Measurements from ENCODE around the gene NACC2. TPM values are rescaled to one million over a fixed set of nuclear protein-coding genes. Genes with fewer than 3 reads are reported as not detected.

Gene NACC2
- total and polyA plus RNA-seq, 9 of the 15 experiments (the other 6 are each of a cell fraction or from before 2014, with no cell fraction given): 0.70 to 25.1 (median 5.6) TPM

- no peaks in the 10 kb centered on the region for H3K9me1 ChIP-seq (ENCODE audit: control insufficient read depth, insufficient read depth, low read length)
- H3K27me3 ChIP-seq (ENCODE audit: control insufficient read depth in 2 of 2, insufficient read depth in 2 of 2, low read length in 2 of 2): peaks cover 24 to 39% of the 10 kb centered on the region in 2 experiments; a peak in 4 of 5 replicates
- H3K79me2 ChIP-seq (ENCODE audit: control insufficient read depth, insufficient read depth, low read length): no peaks in the 10 kb centered on the region
- intact Hi-C loops (cut with micrococcal nuclease) (loop anchor here (1.0 to 5.0 kb wide), 3 partner anchors 124 to 351 kb away; no protein-coding TSS in a partner anchor), in situ Hi-C loops (cut with MboI) (no loop called here)
- peaks cover 0 to 34% of the 10 kb centered on the region in 2 experiments; a peak in 2 of 5 replicates for H3K4me1 ChIP-seq (replicated peaks in 1 of 2; ENCODE audit: control insufficient read depth in 2 of 2, insufficient read depth in 2 of 2, low read length in 2 of 2)
- peak overlapping the region in 1 of 2 experiments; percentile 65; a peak in 2 of 4 replicates for H3K9ac ChIP-seq (ENCODE audit: insufficient read depth in 1 of 2, low read depth in 2 of 2, low read length in 2 of 2)
- no peak overlapping the region for H3K4me3 ChIP-seq
- H3K27ac ChIP-seq (ENCODE audit: extremely low read depth, low read depth, low read length): no peak overlapping the region
- no peak for FAIRE-seq
- ATAC-seq: no peak
- POLR2A ChIA-PET: no interaction called here
- DNase-seq (ENCODE audit: extremely low read depth in 1 of 4, low spot score in 3 of 4): no peak
- H3K9me3 ChIP-seq (replicated peaks; ENCODE audit: control insufficient read depth, insufficient read depth, low read depth, low read length): no peaks in the 10 kb centered on the region
- no peaks in the 10 kb centered on the region for H3K36me3 ChIP-seq (ENCODE audit: control insufficient read depth, insufficient read depth, low read length)
- TF ChIP-seq ZNF77 (CRISPR knock-in tag; IDR thresholded peaks at IDR 0.05) (no peak), MYNN (IDR thresholded peaks at IDR 0.05) (no peak), MYNN (CRISPR knock-in tag; IDR thresholded peaks at IDR 0.05) (no peak), MEF2A (IDR thresholded peaks at IDR 0.05; ENCODE audit: control insufficient read depth, low read depth, low read length) (no peak)
- WGBS (ENCODE audit: insufficient coverage, low coverage, missing lambda C conversion rate): 13% methylated on average over 12 of the region's 13 CpGs
- no peak overlapping the region for H2AFZ ChIP-seq (ENCODE audit: low read depth, low read length)
- peaks cover 6% of the 10 kb centered on the region; the same call in 1 of the 2 replicates for H4K20me1 ChIP-seq (replicated peaks; ENCODE audit: control insufficient read depth, insufficient read depth, low read length)
- CTCF ChIA-PET (ENCODE audit: low intra/inter-chr PET ratio): interaction anchor here (2.1 kb wide), 1 partner anchor 141 kb away, joined by 10 read pairs; no protein-coding TSS in a partner anchor
- no TSS peak for BruUV-seq (replicated peaks)
- H3K4me2 ChIP-seq (ENCODE audit: insufficient read depth, low read length): no peak overlapping the region
Observed at GRCh38 chr9:136142859-136143214, 47.7 kb upstream of the NACC2 start.

- Histone ChIP-seq H3K9ac (ENCODE audit: insufficient read depth in 1 of 2, low read depth in 2 of 2, low read length in 2 of 2) (no peak overlapping the region; a peak in 1 of 4 replicates), H3K4me2 (ENCODE audit: insufficient read depth, low read length) (no peak overlapping the region), H3K9me1 (ENCODE audit: control insufficient read depth, insufficient read depth, low read length) (no peaks in the 10 kb centered on the region), H2AFZ (ENCODE audit: low read depth, low read length) (no peak overlapping the region), H3K79me2 (ENCODE audit: control insufficient read depth, insufficient read depth, low read length) (no peaks in the 10 kb centered on the region), H3K9me3 (replicated peaks; ENCODE audit: control insufficient read depth, insufficient read depth, low read depth, low read length) (no peaks in the 10 kb centered on the region), H3K4me3 (no peak overlapping the region), H4K20me1 (replicated peaks; ENCODE audit: control insufficient read depth, insufficient read depth, low read length) (peaks cover 6% of the 10 kb centered on the region; the same call in 1 of the 2 replicates), H3K27ac (ENCODE audit: extremely low read depth, low read depth, low read length) (no peak overlapping the region), H3K4me1 (replicated peaks in 1 of 2; ENCODE audit: control insufficient read depth in 2 of 2, insufficient read depth in 2 of 2, low read length in 2 of 2) (peaks cover 0 to 34% of the 10 kb centered on the region in 2 experiments; a peak in 1 of 5 replicates), H3K36me3 (ENCODE audit: control insufficient read depth, insufficient read depth, low read length) (no peaks in the 10 kb centered on the region), H3K27me3 (ENCODE audit: control insufficient read depth in 2 of 2, insufficient read depth in 2 of 2, low read length in 2 of 2) (peaks cover 20 to 39% of the 10 kb centered on the region in 2 experiments; a peak in 4 of 5 replicates)
- ChIA-PET POLR2A (interaction anchor here (0.8 kb wide), 1 partner anchor 9 kb away, joined by 6 read pairs; no protein-coding TSS in a partner anchor), CTCF (ENCODE audit: low intra/inter-chr PET ratio) (interaction anchor here (2.1 kb wide), 1 partner anchor 141 kb away, joined by 10 read pairs; no protein-coding TSS in a partner anchor)
- DNase-seq (ENCODE audit: extremely low read depth in 1 of 4, low spot score in 3 of 4) (no peak), FAIRE-seq (no peak), ATAC-seq (no peak)
- in situ Hi-C loops (cut with MboI): no loop called here
- intact Hi-C loops (cut with micrococcal nuclease): loop anchor here (5.0 kb wide), 2 partner anchors 125 to 350 kb away; no protein-coding TSS in a partner anchor
- 0% methylated on average over 1 of the region's 6 CpGs for WGBS (ENCODE audit: insufficient coverage, low coverage, missing lambda C conversion rate)
- TF ChIP-seq ILK (tag; IDR thresholded peaks at IDR 0.05; ENCODE audit: borderline replicate concordance, low read depth): no peak
- no TSS peak for BruUV-seq (replicated peaks)
Observed at GRCh38 chr9:136142414-136142796, 47.3 kb upstream of the NACC2 start.

All from K562 (cell line).